RWPE1 (cell line): ENCODE measurements around the gene UNC50.

Source experiments
- CTCF ChIA-PET: fragments of 350-600 bp; sonication (Branson Sonifier 250); formaldehyde crosslinking; extraction: SDS; loops from one replicate; lab custom pipeline; 2021; lab: Yijun Ruan, JAX
- POLR2A ChIA-PET: fragments of 400-600 bp; formaldehyde crosslinking; extraction: SDS; loops from one replicate; lab custom pipeline; 2020; ENCODE audit warnings: antibody characterized with exemption; ENCODE audit not compliant: low non-redundant PET; lab: Yijun Ruan, JAX
- DNase-seq: peaks from one replicate; pipeline ENCODE4 v3.0.0; 2012; ENCODE audit warnings: low spot score
- H3K27ac ChIP-seq: fragments of 450-650 bp; 2 replicates; pipeline ENCODE4 v1.5.1; 2017
- TF ChIP-seq, protein P1 (sequence below): fragments of 450-650 bp; conservative IDR thresholded peaks from 2 replicates; pipeline ENCODE4 v1.5.1; 2017; ENCODE audit warnings: low read depth, mild to moderate bottlenecking

UNC50 gene

DNA sequence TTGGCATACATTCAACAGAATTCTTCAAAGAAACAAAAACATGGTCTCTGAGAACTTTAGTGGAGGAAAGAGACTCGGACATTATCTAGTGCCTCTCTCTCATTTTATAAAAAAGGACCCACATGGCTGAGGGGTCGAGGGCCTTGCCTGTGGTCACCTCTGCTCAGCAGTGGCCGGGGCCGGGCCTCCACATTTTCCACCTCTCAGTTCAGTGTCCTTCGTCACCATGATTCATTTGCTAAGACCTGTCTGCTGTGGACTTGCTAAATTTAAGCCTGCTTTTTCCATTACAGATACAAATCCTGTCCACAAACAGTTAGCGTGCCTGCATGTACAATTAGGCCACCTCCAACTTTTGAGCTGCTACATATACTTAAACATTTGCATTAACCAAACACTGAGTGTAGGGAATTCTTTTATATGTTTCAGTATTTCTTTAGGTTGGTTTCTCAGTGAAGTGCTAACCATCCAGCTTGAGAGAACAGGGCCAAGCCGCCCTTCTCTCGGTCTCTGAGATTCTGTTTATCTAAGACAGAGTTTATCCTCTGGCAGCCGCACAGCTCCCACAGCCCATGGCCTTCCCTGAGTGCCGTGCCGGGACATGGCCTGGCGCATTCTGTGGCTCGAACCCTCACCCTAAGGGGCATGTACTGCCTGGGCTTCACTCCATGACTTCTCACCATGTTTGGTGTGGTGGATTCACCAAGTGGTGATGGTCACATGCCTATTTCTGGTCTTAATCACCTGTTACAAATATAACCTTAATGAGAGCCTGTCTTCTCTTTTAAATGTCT lies 46.3 kb upstream of the UNC50 start:
- ChIA-PET POLR2A (no interaction called here), CTCF (interaction anchor here (0.9 kb wide), 1 partner anchor 11 kb away, joined by 3 read pairs; no protein-coding TSS in a partner anchor)
- TF ChIP-seq, protein P1, sequence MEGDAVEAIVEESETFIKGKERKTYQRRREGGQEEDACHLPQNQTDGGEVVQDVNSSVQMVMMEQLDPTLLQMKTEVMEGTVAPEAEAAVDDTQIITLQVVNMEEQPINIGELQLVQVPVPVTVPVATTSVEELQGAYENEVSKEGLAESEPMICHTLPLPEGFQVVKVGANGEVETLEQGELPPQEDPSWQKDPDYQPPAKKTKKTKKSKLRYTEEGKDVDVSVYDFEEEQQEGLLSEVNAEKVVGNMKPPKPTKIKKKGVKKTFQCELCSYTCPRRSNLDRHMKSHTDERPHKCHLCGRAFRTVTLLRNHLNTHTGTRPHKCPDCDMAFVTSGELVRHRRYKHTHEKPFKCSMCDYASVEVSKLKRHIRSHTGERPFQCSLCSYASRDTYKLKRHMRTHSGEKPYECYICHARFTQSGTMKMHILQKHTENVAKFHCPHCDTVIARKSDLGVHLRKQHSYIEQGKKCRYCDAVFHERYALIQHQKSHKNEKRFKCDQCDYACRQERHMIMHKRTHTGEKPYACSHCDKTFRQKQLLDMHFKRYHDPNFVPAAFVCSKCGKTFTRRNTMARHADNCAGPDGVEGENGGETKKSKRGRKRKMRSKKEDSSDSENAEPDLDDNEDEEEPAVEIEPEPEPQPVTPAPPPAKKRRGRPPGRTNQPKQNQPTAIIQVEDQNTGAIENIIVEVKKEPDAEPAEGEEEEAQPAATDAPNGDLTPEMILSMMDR = no peak
- no peak for DNase-seq
- H3K27ac ChIP-seq = no peak overlapping the region

DNA sequence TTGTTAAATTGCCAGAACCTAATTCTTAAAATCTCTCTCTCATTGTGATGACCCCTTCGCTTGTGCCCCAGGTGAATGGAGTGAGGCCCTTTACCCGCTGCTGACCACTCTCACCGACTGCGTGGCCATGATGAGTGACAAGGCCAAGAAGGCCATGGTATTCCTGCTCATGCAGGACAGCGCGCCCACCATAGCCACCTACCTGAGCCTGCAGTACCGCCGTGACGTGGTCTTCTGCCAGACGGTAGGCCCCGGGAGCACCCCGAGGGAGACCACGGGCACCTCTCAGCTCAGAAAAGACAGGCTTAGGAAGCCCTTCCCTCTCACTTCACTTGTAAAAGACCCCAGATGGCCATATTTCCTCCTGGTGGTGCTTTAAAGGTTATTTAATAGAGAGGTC lies 45.0 kb upstream of the UNC50 start:
- POLR2A ChIA-PET = no interaction called here
- TF ChIP-seq, protein P1 = no peak
- CTCF ChIA-PET = no interaction called here
- DNase-seq = no peak
- no peak overlapping the region for H3K27ac ChIP-seq

DNA sequence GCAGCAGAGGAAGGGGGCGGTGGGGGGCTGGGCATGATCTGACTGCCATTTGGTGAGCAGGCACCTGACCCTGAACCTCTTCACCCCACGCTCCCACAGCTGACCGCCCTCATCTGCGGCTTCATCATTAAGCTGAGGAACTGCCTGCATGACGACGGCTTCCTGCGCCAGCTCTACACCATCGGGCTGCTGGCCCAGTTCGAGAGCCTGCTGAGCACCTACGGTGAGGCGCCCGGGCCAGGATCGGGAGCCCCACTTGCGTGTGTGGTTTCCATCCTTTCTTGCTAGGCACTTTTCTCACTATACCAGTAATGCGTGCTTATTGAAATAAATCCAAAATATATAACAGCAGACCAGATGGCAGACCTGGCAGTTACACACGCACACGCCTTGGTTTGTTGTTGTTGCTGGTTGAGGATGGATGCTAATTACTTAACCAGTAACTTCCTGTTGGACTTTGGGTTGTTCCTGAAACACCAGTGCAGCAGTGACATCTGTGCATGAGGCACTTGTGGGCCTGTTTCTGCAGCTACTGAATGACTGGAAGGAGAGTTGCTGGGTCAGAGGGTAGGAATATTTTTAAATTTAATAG lies 43.8 kb upstream of the UNC50 start:
- TF ChIP-seq, protein P1 = no peak
- POLR2A ChIA-PET = no interaction called here
- CTCF ChIA-PET = no interaction called here
- no peak overlapping the region for H3K27ac ChIP-seq
- no peak for DNase-seq

DNA sequence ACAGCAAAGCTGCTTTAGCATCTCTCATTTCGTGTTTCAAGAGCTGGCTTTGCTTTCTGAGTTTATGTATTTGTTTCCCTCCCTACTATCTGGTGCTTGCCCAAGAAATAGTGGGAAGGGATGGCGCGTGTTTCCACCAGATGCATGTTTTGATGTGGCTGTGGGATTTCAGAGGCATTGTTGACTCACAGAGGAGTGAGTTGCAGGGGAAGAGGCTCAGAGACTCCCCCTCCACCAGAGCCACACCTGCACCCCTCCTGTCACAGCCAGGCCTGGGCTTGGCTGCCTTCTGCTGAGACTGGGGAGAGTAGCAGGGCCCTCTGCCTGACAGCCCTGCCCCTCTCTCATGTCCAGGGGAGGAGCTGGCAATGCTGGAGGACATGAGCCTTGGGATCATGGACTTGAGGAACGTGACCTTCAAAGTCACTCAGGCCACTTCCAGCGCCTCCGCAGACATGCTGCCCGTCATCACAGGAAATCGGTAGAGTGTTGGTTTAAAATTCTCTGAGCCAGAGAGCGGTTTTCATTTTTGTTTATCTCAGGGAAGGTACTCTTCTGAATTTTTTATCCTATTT lies 43.0 kb upstream of the UNC50 start:
- CTCF ChIA-PET = no interaction called here
- POLR2A ChIA-PET = interaction anchor here (0.6 kb wide), 1 partner anchor 326 kb away, joined by 5 read pairs; no protein-coding TSS in a partner anchor
- DNase-seq = no peak
- TF ChIP-seq, protein P1 = no peak
- no peak overlapping the region for H3K27ac ChIP-seq

DNA sequence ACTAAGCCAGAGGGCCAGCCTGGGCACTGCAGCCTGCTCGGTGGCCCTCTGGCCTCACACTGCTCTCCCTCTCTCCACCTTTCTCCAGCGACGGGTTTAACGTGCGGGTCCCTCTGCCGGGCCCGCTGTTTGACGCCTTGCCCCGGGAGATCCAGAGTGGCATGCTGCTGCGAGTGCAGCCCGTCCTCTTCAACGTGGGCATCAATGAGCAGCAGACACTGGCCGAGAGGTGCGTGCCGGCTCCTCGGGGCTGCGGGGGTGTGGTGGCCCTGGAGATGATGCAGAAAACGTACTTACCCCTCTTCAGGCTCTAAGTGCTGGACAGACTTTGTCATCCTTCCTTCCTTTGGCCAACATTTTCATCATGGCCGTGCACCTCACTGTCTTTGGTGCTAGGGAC lies 42.4 kb upstream of the UNC50 start:
- CTCF ChIA-PET = no interaction called here
- DNase-seq = no peak
- TF ChIP-seq, protein P1 = no peak
- H3K27ac ChIP-seq = no peak overlapping the region
- POLR2A ChIA-PET = no interaction called here

DNA sequence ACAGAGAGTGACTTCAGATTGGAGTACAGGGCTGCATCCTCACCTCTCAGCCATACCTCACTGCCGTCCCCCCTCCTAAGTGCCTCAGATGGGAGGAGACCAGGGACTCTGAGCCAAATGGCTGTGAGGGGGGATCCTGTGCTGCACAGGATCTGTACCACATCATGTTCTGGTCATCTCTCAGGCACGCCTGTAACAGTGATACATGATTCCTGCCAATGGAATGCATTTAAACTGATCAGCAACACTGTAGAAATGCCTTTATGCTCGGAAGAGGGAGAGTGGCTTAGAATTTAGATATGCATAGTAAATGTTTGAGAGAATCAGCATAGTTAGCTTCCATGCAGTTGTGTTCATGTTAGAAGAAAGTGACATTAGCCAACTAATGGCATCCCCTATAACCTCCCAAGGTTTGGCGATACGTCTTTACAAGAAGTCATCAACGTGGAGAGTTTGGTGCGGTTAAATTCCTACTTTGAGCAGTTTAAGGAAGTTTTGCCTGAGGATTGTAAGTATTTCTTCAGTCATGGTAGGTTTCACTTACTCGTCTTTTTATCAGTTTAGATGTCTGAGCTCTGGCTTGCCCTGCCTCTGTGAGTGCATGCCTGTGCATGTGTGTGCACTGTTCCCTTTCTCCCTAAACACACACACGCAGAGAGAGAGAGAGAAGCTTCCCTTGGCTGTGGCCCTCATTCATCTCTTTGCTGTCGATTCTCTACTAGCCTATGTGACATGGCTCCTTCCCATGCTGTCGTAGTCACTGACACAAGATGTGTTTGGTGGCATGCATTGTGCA lies 40.0 kb upstream of the UNC50 start:
- no peak overlapping the region for H3K27ac ChIP-seq
- DNase-seq = peak; percentile 8
- TF ChIP-seq, protein P1 = no peak
- ChIA-PET POLR2A (no interaction called here), CTCF (interaction anchor here (0.5 to 0.8 kb wide), 4 partner anchors 12 to 109 kb away, joined by 3 to 4 read pairs (median 4); no protein-coding TSS in a partner anchor)
